Measurements from ENCODE around the gene LNP1. TPM values are rescaled to one million over a fixed set of nuclear protein-coding genes. Genes with fewer than 3 reads are reported as not detected.

Gene LNP1
- total and polyA plus RNA-seq, 2 of the 13 experiments (the other 11 are each of a cell fraction or from before 2014, with no cell fraction given) = 3.6 to 7.0 TPM

DNA sequence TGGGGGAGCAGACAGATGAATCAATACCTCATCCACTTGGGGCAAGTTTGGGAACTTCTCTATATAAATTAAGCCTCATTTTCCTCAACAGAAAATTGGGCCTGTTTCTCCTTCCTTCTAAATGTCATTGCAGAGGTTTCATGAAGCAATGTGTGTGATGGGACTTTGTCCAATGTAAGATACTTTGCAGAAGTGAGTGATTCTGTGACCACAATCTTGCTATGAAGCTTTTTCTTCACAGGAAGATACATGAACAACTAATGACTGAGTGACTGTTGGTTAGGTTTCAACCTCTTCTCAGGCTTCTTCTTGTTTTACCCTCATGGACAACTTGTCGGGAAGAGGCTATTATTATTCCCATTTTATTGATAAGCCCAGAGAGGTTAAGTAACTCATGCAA, 102.1 kb downstream of the LNP1 start:
- Histone ChIP-seq H3K4me1 (ENCODE audit: insufficient read depth, low read length) (peaks cover 4% of the 10 kb centered on the region; the same call in 1 of the 2 replicates), H4K20me1 (ENCODE audit: insufficient read depth, low read length) (no peaks in the 10 kb centered on the region; the same call in 1 of the 2 replicates), H2AFZ (ENCODE audit: low read length) (no peak overlapping the region), H3K4me3 (replicated peaks in 1 of 3; ENCODE audit: insufficient read depth in 1 of 3, low read depth in 2 of 3, low read length in 3 of 3) (no peak overlapping the region), H3K36me3 (replicated peaks in 1 of 2; ENCODE audit: control insufficient read depth in 1 of 2, insufficient read depth in 2 of 2, low read length in 2 of 2) (no peaks in the 10 kb centered on the region), H3K79me2 (ENCODE audit: insufficient read depth, low read length) (peaks cover 2% of the 10 kb centered on the region), H3K9ac (ENCODE audit: insufficient read depth, low read depth, low read length) (no peak overlapping the region), H3K27ac (ENCODE audit: extremely low read length, insufficient read depth, low read length) (no peak overlapping the region), H3K9me3 (ENCODE audit: low read length) (peaks cover 7% of the 10 kb centered on the region; the same call in 1 of the 2 replicates), H3K4me2 (ENCODE audit: low read depth, low read length) (no peak overlapping the region), H3K27me3 (ENCODE audit: control insufficient read depth in 1 of 2, insufficient read depth in 2 of 2, low read length in 2 of 2) (no peaks in the 10 kb centered on the region)
- DNase-seq (ENCODE audit: low spot score) (no peak), ATAC-seq (no peak), FAIRE-seq (no peak)
- ChIA-PET CTCF (ENCODE audit: low intra/inter-chr PET ratio, low total read pairs) (no interaction called here), POLR2A (no interaction called here)
- intact Hi-C loops (cut with micrococcal nuclease; ENCODE audit: unreplicated experiment) = no loop called here
- TF ChIP-seq ZSCAN30 (CRISPR knock-in tag; IDR thresholded peaks at IDR 0.05) = no peak
- TF ChIP-seq ZNF33A (CRISPR knock-in tag; IDR thresholded peaks at IDR 0.05; ENCODE audit: borderline replicate concordance) = no peak
- TF ChIP-seq, protein P1, sequence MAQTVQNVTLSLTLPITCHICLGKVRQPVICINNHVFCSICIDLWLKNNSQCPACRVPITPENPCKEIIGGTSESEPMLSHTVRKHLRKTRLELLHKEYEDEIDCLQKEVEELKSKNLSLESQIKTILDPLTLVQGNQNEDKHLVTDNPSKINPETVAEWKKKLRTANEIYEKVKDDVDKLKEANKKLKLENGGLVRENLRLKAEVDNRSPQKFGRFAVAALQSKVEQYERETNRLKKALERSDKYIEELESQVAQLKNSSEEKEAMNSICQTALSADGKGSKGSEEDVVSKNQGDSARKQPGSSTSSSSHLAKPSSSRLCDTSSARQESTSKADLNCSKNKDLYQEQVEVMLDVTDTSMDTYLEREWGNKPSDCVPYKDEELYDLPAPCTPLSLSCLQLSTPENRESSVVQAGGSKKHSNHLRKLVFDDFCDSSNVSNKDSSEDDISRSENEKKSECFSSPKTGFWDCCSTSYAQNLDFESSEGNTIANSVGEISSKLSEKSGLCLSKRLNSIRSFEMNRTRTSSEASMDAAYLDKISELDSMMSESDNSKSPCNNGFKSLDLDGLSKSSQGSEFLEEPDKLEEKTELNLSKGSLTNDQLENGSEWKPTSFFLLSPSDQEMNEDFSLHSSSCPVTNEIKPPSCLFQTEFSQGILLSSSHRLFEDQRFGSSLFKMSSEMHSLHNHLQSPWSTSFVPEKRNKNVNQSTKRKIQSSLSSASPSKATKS (CRISPR knock-in tag; IDR thresholded peaks at IDR 0.05) = no peak
- no peak for TF ChIP-seq GATAD2A (CRISPR knock-in tag; IDR thresholded peaks at IDR 0.05)
- no TSS peak for BruUV-seq (replicated peaks)
- in situ Hi-C loops (cut with HindIII; ENCODE audit: extremely low pct_ligation_motif_present, low pct_unique_long_range_greater_than_20kb) = no loop called here
- WGBS (ENCODE audit: low lambda C conversion rate) = 64% methylated on average over 1 of the region's 1 CpG

Other genes with a start within 250 kb of the LNP1 start
- gene TBC1D23, start 140.5 kb upstream of the LNP1 start, total RNA-seq (2016; rRNA removed; fragmentation: Illumina TruSeq; extraction: Trizol) = 28.7 and 44.5 TPM in 2 replicates
- 26.5 and 35.4 TPM in 2 replicates for gene TBC1D23, start 140.5 kb upstream of the LNP1 start, polyA plus RNA-seq (2011; rRNA removed)
- gene NIT2, start 66.8 kb upstream of the LNP1 start, total RNA-seq (2016; rRNA removed; fragmentation: Illumina TruSeq; extraction: Trizol) = 49.1 and 54.3 TPM in 2 replicates
- 41.4 and 43.4 TPM in 2 replicates for gene NIT2, start 66.8 kb upstream of the LNP1 start, polyA plus RNA-seq (2011; rRNA removed)
- 77.2 and 95.2 TPM in 2 replicates for gene TOMM70, start 450 bp upstream of the LNP1 start, total RNA-seq (2016; rRNA removed; fragmentation: Illumina TruSeq; extraction: Trizol)
- 20.7 and 27.0 TPM in 2 replicates for gene TOMM70, start 450 bp upstream of the LNP1 start, polyA plus RNA-seq (2011; rRNA removed)
- 11.7 and 14.8 TPM in 2 replicates for gene TMEM45A, start 91.1 kb downstream of the LNP1 start, total RNA-seq (2016; rRNA removed; fragmentation: Illumina TruSeq; extraction: Trizol)
- 22.7 and 38.5 TPM in 2 replicates for gene TMEM45A, start 91.1 kb downstream of the LNP1 start, polyA plus RNA-seq (2011; rRNA removed)
- not detected in 2 replicates for gene ADGRG7, start 208.1 kb downstream of the LNP1 start, total RNA-seq (2016; rRNA removed; fragmentation: Illumina TruSeq; extraction: Trizol)
- not detected in 2 replicates for gene ADGRG7, start 208.1 kb downstream of the LNP1 start, polyA plus RNA-seq (2011; rRNA removed)